NCI-H2227 treated with DMSO at 0.1 percent for 48 hours (cell line): ENCODE data around the gene GIMAP5.

Experiments
- DNase-seq: peaks from one replicate; lab custom pipeline; 2025; lab: John Stamatoyannopoulos, UW

The GIMAP5 gene

GRCh38 chr7:150737265-150738055, at the start of gene GIMAP5:
Gene GIMAP5 (plus strand): TSS chr7:150737418. CDS start chr7:150740885, 3,467 bp downstream.
- no peak for DNase-seq

GRCh38 chr7:150688630-150689029, 48.6 kb upstream of the GIMAP5 start:
- no peak for DNase-seq

- DNase-seq, result no peak
Measured at GRCh38 chr7:150695654-150696053, 41.6 kb upstream of the GIMAP5 start.

- DNase-seq, result no peak
Measured at GRCh38 chr7:150703209-150703608, 34.0 kb upstream of the GIMAP5 start.

GRCh38 chr7:150715293-150715692, 21.9 kb upstream of the GIMAP5 start:
- DNase-seq, result no peak

- no peak for DNase-seq
Measured at GRCh38 chr7:150715738-150716137, 21.5 kb upstream of the GIMAP5 start.

GRCh38 chr7:150716368-150716767, 20.9 kb upstream of the GIMAP5 start, which contains the start of gene GIMAP1:
Gene GIMAP1 (plus strand): TSS chr7:150716613. CDS start chr7:150719048, 2,435 bp downstream.
- DNase-seq, result no peak

- DNase-seq, result no peak
Measured at GRCh38 chr7:150716939-150717338, 20.3 kb upstream of the GIMAP5 start.

- DNase-seq, result no peak
Measured at GRCh38 chr7:150717814-150718420, 19.3 kb upstream of the GIMAP5 start.

GRCh38 chr7:150719436-150719835, 17.8 kb upstream of the GIMAP5 start:
- no peak for DNase-seq

GRCh38 chr7:150719960-150720891, 17.0 kb upstream of the GIMAP5 start:
- DNase-seq, result no peak

- no peak for DNase-seq
Measured at GRCh38 chr7:150721970-150722373, 15.2 kb upstream of the GIMAP5 start.

GRCh38 chr7:150722431-150722931, 14.7 kb upstream of the GIMAP5 start:
- DNase-seq, result no peak

- DNase-seq, result no peak
Measured at GRCh38 chr7:150723467-150723866, 13.8 kb upstream of the GIMAP5 start.

GRCh38 chr7:150727381-150727780, 9.8 kb upstream of the GIMAP5 start:
- no peak for DNase-seq

- no peak for DNase-seq
Measured at GRCh38 chr7:150728011-150728410, 9.2 kb upstream of the GIMAP5 start.

GRCh38 chr7:150728609-150729008, 8.6 kb upstream of the GIMAP5 start:
- no peak for DNase-seq

- no peak for DNase-seq
Measured at GRCh38 chr7:150731916-150732315, 5.3 kb upstream of the GIMAP5 start.

GRCh38 chr7:150732786-150733481, 4.3 kb upstream of the GIMAP5 start:
- no peak for DNase-seq

GRCh38 chr7:150733482-150734095, 3.6 kb upstream of the GIMAP5 start:
- DNase-seq, result no peak

- no peak for DNase-seq
Measured at GRCh38 chr7:150734254-150734653, 3.0 kb upstream of the GIMAP5 start.
